HG03103 (cell line): ENCODE measurements around the gene ERMARD.

Experiments used
- ATAC-seq: cut with Tn5 transposase; IDR thresholded peaks from one replicate; pipeline ENCODE4 v1.9.1; 2021; ENCODE audit warnings: low read depth; ENCODE audit not compliant: unreplicated experiment

The ERMARD gene

DNA sequence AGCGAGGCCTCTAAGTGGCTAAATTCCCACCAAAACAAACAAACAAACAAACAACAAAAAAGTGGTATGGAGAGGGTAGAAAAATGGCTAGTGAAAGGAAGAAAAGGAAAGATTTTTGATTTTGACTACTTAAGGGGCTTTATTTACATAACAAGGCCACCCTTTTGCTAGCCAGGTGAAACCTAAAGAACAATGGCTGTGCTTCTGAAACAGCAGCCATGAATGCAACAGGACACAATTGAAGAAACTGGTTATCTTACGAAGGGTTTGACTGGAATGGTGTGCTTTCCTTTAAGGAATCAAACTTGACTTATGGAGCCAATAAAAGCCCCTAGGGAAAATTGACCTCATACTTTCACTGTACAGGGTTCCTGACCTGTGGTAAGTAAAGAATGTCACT lies 68.9 kb downstream of the ERMARD start:
- ATAC-seq = no peak

GRCh38 chr6:169824021-169824420 lies 72.6 kb downstream of the ERMARD start:
- no peak for ATAC-seq

DNA sequence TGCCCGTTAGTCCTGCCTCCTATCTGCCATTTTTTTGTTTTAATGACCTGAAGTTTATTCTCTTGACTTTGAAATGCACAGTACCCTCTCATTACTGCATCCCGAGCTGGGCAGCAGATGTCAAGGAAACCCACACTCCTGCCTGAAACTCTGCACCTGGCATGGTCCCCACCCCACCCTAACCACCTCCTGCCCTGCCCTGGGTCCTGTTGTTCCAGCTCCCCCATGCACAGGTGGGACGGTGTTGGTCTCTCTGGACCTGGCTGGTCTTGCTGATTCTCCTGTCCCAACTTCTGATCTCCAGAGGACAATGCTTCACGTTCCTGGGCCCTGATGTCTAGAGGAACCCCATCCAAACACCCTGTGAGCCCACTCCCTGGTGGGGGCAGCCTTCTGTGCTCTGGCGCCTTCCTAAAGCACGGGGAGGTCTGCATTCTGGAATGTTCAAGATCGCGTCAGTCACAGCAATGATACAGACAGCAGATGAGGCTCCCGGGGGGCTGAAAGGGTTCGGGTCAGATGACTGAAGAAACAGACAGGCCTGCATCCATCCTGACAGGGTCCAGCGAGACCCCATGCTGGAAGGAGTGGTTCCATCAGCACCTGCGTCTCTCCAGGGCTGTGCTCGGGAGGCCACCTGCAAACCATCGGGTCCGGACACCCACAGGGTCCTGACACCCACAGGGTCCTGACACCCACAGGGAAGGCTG lies 73.6 kb downstream of the ERMARD start:
- ATAC-seq = no peak

- ATAC-seq = no peak
These were observed 74.3 kb downstream of the ERMARD start for GRCh38 chr6:169825558-169826225.

DNA sequence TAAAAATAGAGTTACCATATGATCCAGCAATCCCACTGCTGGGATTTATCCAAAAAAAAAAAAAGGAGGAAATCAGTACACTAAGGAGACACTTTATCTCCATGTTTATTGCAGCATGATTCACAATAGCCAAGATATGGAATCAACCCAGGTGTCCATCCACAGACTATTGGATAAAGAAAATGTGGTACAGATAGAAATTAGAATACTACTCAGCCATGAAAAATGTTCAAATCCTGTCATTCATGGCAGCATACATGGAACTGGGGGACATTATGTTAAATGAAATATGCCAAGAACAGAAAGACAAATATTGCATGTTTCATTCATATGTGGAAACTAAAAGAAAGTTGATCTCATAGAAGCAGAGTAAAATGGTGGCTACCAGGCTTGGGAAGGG lies 75.3 kb downstream of the ERMARD start:
- no peak for ATAC-seq

GRCh38 chr6:169827290-169827717 lies 75.9 kb downstream of the ERMARD start:
- no peak for ATAC-seq

GRCh38 chr6:169828176-169828575 lies 76.8 kb downstream of the ERMARD start:
- no peak for ATAC-seq

- ATAC-seq = no peak
These were observed 78.4 kb downstream of the ERMARD start for GRCh38 chr6:169829786-169830185.

- no peak for ATAC-seq
These were observed 79.5 kb downstream of the ERMARD start for GRCh38 chr6:169830876-169831275.
